GM23248 (cell line): ENCODE measurements around the gene BIRC7. TPM values are rescaled to one million over a fixed set of nuclear protein-coding genes. Genes with fewer than 3 reads are reported as not detected.

ENCODE experiments used
- DNase-seq: peaks from one replicate; pipeline ENCODE4 v3.0.0-alpha.2; 2015
- H2AFZ ChIP-seq: fragments of 200-600 bp; sonication (generic); 2 replicates; pipeline ENCODE4 v1.6.1; 2016; ENCODE audit warnings: antibody characterized with exemption
- H3F3A ChIP-seq: fragments of 200-600 bp; sonication (generic); 2 replicates; pipeline ENCODE4 v1.6.1; 2016; ENCODE audit warnings: mild to moderate bottlenecking, antibody characterized with exemption, mixed run types; ENCODE audit not compliant: insufficient read depth
- H3K27ac ChIP-seq: fragments of 200-600 bp; sonication (generic); 2 replicates; pipeline ENCODE4 v1.5.1; 2016; ENCODE audit warnings: mild to moderate bottlenecking
- H3K27me3 ChIP-seq: fragments of 200-600 bp; sonication (generic); replicated peaks from 2 replicates; pipeline ENCODE4 v1.6.1; 2016; ENCODE audit warnings: mild to moderate bottlenecking; ENCODE audit not compliant: insufficient read depth
- H3K36me3 ChIP-seq: fragments of 200-600 bp; sonication (generic); 2 replicates; pipeline ENCODE4 v1.6.1; 2016; ENCODE audit warnings: low read depth, mild to moderate bottlenecking
- H3K4me1 ChIP-seq: fragments of 200-600 bp; sonication (generic); 2 replicates; pipeline ENCODE4 v1.6.1; 2016; ENCODE audit warnings: mild to moderate bottlenecking; ENCODE audit not compliant: insufficient read depth
- H3K4me2 ChIP-seq: fragments of 200-600 bp; sonication (generic); one replicate; pipeline ENCODE4 v1.6.1; 2016; ENCODE audit warnings: mild to moderate bottlenecking; ENCODE audit not compliant: unreplicated experiment
- H3K4me3 ChIP-seq: fragments of 200-600 bp; sonication (generic); 2 replicates; pipeline ENCODE4 v1.5.1; 2016; ENCODE audit warnings: mild to moderate bottlenecking
- H3K79me2 ChIP-seq: fragments of 200-600 bp; sonication (generic); 2 replicates; pipeline ENCODE4 v1.6.1; 2016; ENCODE audit warnings: mild to moderate bottlenecking; ENCODE audit not compliant: insufficient read depth
- H3K9ac ChIP-seq: fragments of 200-600 bp; sonication (generic); 2 replicates; pipeline ENCODE4 v1.6.1; 2016; ENCODE audit warnings: mild to moderate bottlenecking
- H3K9me2 ChIP-seq: fragments of 200-600 bp; sonication (generic); 2 replicates; pipeline ENCODE4 v1.6.1; 2016; ENCODE audit warnings: mixed run types, mild to moderate bottlenecking, moderate library complexity; ENCODE audit not compliant: insufficient read depth
- H3K9me3 ChIP-seq: fragments of 200-600 bp; sonication (generic); one replicate; pipeline ENCODE4 v1.6.1; 2017; ENCODE audit warnings: low read depth
- H4K20me1 ChIP-seq: fragments of 200-600 bp; sonication (generic); 2 replicates; pipeline ENCODE4 v1.6.0; 2016; ENCODE audit not compliant: insufficient read depth
- EZH2 ChIP-seq: fragments of 200-600 bp; sonication (generic); IDR thresholded peaks from 2 replicates; pipeline ENCODE4 v1.6.1; 2018; ENCODE audit warnings: antibody characterized with exemption, mild to moderate bottlenecking; ENCODE audit not compliant: insufficient read depth, poor library complexity, severe bottlenecking
- EZH2phosphoT487 ChIP-seq: fragments of 200-600 bp; sonication (generic); IDR thresholded peaks from 2 replicates; pipeline ENCODE4 v1.6.1; 2018; ENCODE audit warnings: antibody characterized with exemption, moderate library complexity, mild to moderate bottlenecking, low read depth; ENCODE audit not compliant: insufficient read depth
- WGBS, 2 experiments: methylation state at CpG; one replicate each; pipeline ENCODE4 v1.1.6; 2015 to 2017; ENCODE audit warnings: low lambda C conversion rate in 2 of 2, low coverage in 1 of 2; ENCODE audit errors: missing lambda C conversion rate in 2 of 2; 5-methylcytosine and 5-hydroxymethylcytosine counted together
- in situ Hi-C: fragments of 300-500 bp; cut with MboI; formaldehyde crosslinking; loops from 2 replicates; pipeline ENCODE4 v1.15.0; 2020
- microRNA counts: library from miRNA; unstranded; fragments of <30 nt; microRNA quantifications from one replicate; lab custom pipeline; 2016
- microRNA-seq: library from miRNA; unstranded; fragments of <30 nt; microRNA quantifications from one replicate; pipeline ENCODE4, GENCODE V29; 2016; ENCODE audit warnings: borderline number of aligned reads
- polyA plus RNA-seq: library from polyadenylated mRNA; unstranded; fragments of >200 nt; fragmentation: Nextera tagmentation; extraction: Ambion mirVana; gene quantifications from 2 replicates; pipeline ENCODE4 v1.2.1, GENCODE V29; 2016
- small RNA-seq: library from RNA; depleted of rRNA; stranded (forward); fragments of <200 nt; gene quantifications from one replicate; pipeline ENCODE3, GENCODE V24; 2014; ENCODE audit warnings: low read depth, low replicate concordance
- total RNA-seq: library from RNA; depleted of rRNA; stranded (reverse); fragments of >200 nt; shearing (Covaris generic); gene quantifications from 2 replicates; pipeline ENCODE4 v1.2.3, GENCODE V29; 2014; rRNA removed

BIRC7 gene
- total and polyA plus RNA-seq, 2 experiments from 2014 or later: not detected

GRCh38 chr20:63288581-63289251 is 53.0 kb downstream of the BIRC7 start:
- no peaks in the 10 kb centered on the region for H3K9me2 ChIP-seq
- H2AFZ ChIP-seq: no peak overlapping the region
- no peak overlapping the region for H3K27ac ChIP-seq
- no peak overlapping the region for H3K4me3 ChIP-seq
- no peaks in the 10 kb centered on the region for H3F3A ChIP-seq
- H3K9ac ChIP-seq: no peak overlapping the region
- no peaks in the 10 kb centered on the region for H3K27me3 ChIP-seq
- no peaks in the 10 kb centered on the region for H3K79me2 ChIP-seq
- in situ Hi-C loops: no loop called here
- no peaks in the 10 kb centered on the region for H3K9me3 ChIP-seq
- no peaks in the 10 kb centered on the region for H3K4me1 ChIP-seq
- DNase-seq: no peak
- H4K20me1 ChIP-seq: no peaks in the 10 kb centered on the region
- no peak overlapping the region for H3K4me2 ChIP-seq
- H3K36me3 ChIP-seq: peaks cover 3% of the 10 kb centered on the region; the same call in 1 of the 2 replicates
- 85 to 90% methylated on average over 26 to 28 of the region's 28 CpGs for WGBS, 2 experiments
- TF ChIP-seq EZH2phosphoT487: no peak
- TF ChIP-seq EZH2: no peak

GRCh38 chr20:63289311-63290135 is 53.8 kb downstream of the BIRC7 start:
- H3K4me1 ChIP-seq: no peaks in the 10 kb centered on the region
- H4K20me1 ChIP-seq: no peaks in the 10 kb centered on the region
- no peak overlapping the region for H3K4me3 ChIP-seq
- no peaks in the 10 kb centered on the region for H3F3A ChIP-seq
- DNase-seq: no peak
- peaks cover 3% of the 10 kb centered on the region; the same call in 1 of the 2 replicates for H3K36me3 ChIP-seq
- H3K9me2 ChIP-seq: no peaks in the 10 kb centered on the region
- in situ Hi-C loops: no loop called here
- no peaks in the 10 kb centered on the region for H3K79me2 ChIP-seq
- H2AFZ ChIP-seq: no peak overlapping the region
- 77% methylated on average over 25 of the region's 25 CpGs for WGBS, 2 experiments
- H3K27ac ChIP-seq: no peak overlapping the region
- H3K27me3 ChIP-seq: peaks cover 4% of the 10 kb centered on the region; the same call in 1 of the 2 replicates
- TF ChIP-seq EZH2 (no peak), EZH2phosphoT487 (no peak)
- no peaks in the 10 kb centered on the region for H3K9me3 ChIP-seq
- no peak overlapping the region for H3K9ac ChIP-seq
- H3K4me2 ChIP-seq: no peak overlapping the region

MicroRNAs encoded within 50 kb of the gene (microRNA counts, 767-probe panel; counts per million panel counts)
- microRNA hsa-miR-3196 (lab: Ali Mortazavi, UCI): 447 counts per million, percentile 86 among the panel's probes with 10 or more counts

Small RNAs within 50 kb of the gene (microRNA-seq; reads per million reads assigned to microRNA genes)
- gene MIR3196: not detected
- gene MIR4326: 2.0 reads per million

Small RNAs within 50 kb of the gene (small RNA-seq; reads per million reads assigned to genes)
- gene MIR3196: not detected
- not detected for gene MIR4326

Other genes starting within 250 kb of the BIRC7 start
- gene BHLHE23, start 228.9 kb upstream of the BIRC7 start, total RNA-seq: not detected in 2 replicates
- not detected in 2 replicates for gene BHLHE23, start 228.9 kb upstream of the BIRC7 start, polyA plus RNA-seq
- gene YTHDF1, start 19.8 kb upstream of the BIRC7 start, total RNA-seq: 20.4 and 22.5 TPM in 2 replicates
- 16.7 and 26.0 TPM in 2 replicates for gene YTHDF1, start 19.8 kb upstream of the BIRC7 start, polyA plus RNA-seq
- not detected in 2 replicates for gene NKAIN4, start 18.6 kb downstream of the BIRC7 start, total RNA-seq
- not detected in 2 replicates for gene NKAIN4, start 18.6 kb downstream of the BIRC7 start, polyA plus RNA-seq
- 88.5 and 105 TPM in 2 replicates for gene ARFGAP1, start 36.9 kb downstream of the BIRC7 start, total RNA-seq
- 59.9 and 69.0 TPM in 2 replicates for gene ARFGAP1, start 36.9 kb downstream of the BIRC7 start, polyA plus RNA-seq
- gene COL20A1, start 57.3 kb downstream of the BIRC7 start, total RNA-seq: not detected in 2 replicates
- not detected in 2 replicates for gene COL20A1, start 57.3 kb downstream of the BIRC7 start, polyA plus RNA-seq
- not detected in 2 replicates for gene CHRNA4, start 125.4 kb downstream of the BIRC7 start, total RNA-seq
- gene CHRNA4, start 125.4 kb downstream of the BIRC7 start, polyA plus RNA-seq: not detected in 2 replicates
- gene KCNQ2, start 236.8 kb downstream of the BIRC7 start, total RNA-seq: not detected in 2 replicates
- 0.38 TPM in 1 of 2 replicates, not detected in the other for gene KCNQ2, start 236.8 kb downstream of the BIRC7 start, polyA plus RNA-seq